HG03066 (cell line): ENCODE results near the gene DCAF5.

Source experiments
- ATAC-seq: cut with Tn5 transposase; IDR thresholded peaks from one replicate; pipeline ENCODE4 v1.9.1; 2021; ENCODE audit warnings: low read depth; ENCODE audit not compliant: unreplicated experiment

DCAF5 gene

DNA sequence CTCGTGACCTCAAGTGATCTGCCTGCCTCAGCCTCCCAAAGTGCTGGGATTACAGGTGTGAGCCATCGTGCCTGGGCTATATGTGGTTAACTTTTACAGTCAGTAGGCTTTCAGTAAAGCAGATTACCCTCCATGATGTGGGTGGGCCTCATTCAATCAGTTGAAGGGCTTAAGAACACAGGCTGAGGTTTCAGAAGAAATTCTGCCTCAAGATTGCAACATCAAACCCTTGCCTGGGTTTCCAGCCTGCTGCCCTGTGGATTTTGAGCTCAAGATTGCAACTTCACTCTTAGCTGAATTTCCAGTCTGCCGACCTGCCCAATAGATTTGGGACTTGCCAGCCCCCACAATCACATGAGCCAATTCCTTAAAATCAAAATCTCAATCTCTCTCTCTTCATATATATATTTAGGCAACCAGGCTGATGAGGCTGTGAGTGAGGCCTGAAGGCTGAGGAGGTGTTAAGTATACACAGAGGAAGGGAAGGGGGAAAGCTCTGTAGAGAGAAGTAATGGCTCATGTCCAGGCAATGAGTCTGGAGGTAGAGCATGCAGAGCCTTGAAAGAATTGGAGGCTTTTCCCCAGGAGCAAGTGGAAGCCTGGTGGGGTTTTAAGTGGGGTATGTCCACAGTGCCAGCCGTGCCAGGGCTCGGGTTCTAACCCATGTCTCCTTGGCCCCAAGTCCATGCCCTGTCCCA, 140.5 kb downstream of the DCAF5 start:
- no peak for ATAC-seq

DNA sequence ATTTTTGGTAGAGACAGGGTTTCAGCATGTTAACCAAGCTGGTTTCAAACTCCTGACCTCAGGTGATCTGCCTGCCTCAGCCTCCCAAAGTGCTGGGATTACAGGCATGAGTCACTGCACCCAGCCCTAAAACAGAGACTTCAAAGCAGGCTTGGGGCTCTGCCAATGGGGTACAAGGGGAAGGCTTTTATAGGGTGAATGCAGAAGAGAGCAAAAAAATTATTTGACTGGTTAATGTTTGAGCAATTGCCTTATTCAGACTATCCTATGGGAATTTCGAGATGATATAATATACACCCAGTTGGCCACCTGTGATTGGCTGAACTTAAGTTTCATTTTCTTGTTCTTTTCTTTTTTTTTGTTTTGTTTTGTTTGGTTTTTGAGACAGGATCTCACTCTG, 142.3 kb downstream of the DCAF5 start:
- ATAC-seq: no peak

DNA sequence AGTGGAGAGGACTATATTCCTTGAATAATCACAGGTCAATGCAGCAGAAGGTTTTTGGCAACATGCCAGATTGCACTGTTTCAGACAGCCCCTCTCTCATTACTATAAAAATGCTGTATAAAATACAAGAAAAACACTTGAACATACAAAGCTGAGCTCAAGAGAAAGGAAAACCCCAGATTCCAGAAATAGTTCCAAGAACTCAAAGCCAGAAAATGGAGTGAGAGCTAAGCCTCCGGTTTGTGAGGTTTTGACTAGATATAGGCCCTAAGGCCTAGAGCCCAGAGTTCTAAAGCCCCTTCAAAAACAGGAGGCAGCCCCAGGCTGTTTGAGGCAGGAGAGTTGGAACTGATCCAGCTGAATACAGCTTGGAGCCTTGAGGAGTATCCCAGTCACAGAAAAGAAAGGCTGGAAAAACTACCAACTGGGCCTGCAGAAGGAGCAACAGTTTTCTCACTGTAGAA, 144.5 kb downstream of the DCAF5 start:
- ATAC-seq: no peak

DNA sequence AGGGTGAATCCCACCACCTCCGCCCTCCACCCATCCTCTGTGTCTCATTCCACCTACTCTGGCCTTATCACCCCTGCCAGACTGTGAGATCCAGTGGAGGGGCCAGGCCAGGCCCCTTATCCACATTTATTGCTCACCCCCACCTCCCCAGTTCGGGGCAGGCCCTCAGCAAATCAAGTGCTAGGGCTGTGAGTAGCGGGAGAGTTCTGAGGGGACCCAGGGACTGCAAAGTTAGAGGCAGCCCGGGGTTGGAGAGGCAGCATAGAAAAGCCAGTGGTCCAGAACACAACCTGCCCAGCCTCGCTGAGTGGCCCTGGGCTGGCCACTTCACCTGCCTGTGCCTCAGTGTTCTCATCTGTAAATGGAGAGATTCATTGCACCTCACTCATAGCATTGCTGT, 146.6 kb downstream of the DCAF5 start:
- no peak for ATAC-seq

DNA sequence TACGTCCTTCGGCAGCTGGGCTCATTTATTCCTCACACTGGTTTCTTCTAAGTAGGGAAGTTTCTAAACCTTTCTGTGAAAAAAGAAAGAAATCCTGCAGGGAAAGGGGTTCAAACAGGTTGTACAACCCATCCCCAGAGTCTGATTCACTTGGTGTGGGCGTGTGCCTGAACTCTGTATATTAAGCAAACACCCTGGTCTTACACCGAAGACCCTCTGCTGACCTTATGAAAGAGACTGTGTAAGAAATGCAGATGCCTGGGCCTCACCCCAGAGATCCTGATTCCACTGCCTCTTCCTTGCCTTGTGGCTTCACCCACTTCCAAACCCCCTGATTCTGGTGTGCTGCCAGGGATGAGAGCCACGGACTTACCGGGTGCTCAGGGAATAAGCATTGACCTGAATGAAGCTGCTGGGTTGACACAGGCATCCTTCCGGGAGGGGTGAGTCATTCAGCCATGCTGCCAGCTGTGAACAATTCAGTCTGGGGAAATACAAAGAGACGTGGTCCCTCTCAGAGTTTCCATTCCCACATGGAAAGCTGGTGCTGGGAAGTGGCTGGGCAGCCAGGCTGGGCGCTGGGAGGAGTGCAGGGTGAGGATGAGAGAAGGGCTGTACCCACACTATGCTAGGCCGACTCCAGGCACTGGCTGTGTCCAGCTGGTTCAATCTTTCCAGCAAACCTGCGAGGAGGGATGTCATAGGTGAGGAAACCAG, 147.3 kb downstream of the DCAF5 start:
- no peak for ATAC-seq

DNA sequence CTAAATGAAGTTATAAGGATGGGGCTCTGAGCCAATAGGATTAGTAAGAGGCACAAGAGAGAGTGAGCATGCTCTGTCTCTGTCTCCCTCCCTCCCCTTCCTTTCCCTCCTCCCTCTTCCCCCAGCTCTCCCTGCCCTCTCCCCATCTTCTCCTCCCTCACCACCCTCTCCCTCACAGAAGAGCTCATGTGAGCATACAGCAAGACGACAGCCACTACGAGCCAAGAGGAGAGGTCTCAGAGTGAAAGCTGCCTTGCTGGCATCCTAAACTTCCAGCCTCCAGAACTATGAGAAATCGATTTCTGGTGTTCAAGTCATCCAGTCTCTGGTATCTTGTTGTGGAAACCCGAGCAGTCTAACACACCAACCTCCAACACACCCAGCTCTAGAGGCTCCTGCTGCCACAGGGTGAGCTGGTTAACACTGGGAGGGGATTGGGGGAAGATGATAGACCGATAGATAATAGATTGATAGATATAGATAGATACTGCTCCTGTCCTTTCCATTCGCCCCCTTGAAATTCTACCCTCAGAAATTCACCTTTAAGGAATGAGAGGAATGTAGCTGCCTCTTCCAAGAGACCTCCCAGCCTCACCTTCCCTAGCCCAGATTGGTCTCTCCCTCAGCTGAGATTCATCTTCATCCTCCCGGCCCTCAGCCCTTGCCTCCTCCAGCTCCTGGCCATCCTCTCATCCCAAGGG, 148.0 kb downstream of the DCAF5 start:
- no peak for ATAC-seq

DNA sequence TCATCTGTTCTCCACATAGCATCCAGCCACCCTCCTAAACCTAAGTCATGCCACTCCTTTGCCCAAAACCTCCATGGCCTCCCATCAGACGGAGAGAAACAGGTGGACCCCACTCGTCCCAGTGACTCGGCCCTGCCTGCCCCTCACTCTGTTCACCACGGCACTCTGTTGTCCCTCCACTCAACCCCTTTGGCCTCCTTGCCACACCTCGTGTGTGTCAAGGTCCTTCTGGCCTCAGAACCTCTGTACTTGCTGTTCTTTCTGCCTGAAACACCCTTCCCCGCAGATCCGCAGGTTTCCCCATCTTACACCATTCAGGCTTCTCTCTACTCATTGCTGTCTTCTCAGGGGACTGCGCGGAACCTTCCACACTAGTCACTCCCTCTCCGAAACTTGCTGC, 149.3 kb downstream of the DCAF5 start:
- ATAC-seq: no peak

DNA sequence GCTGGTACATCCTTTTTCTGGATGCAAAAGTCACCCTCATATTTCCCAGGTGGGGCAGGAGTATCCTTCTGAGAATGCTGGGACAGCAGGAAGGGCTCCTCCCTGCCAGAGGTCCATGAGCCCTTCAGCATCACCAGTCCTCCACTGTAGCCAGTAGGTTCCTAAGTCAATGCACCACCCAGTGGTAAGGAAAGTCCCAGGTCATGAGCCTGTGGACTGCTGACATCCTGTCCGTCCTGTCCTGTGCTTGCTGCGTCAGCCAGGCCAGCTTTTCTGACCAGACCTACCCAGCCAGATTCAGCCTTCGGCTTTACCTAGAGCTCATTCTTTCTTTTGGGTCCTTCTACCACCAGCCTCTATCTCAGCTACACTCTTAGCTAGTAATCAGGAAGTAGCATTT, 150.8 kb downstream of the DCAF5 start:
- ATAC-seq: no peak

DNA sequence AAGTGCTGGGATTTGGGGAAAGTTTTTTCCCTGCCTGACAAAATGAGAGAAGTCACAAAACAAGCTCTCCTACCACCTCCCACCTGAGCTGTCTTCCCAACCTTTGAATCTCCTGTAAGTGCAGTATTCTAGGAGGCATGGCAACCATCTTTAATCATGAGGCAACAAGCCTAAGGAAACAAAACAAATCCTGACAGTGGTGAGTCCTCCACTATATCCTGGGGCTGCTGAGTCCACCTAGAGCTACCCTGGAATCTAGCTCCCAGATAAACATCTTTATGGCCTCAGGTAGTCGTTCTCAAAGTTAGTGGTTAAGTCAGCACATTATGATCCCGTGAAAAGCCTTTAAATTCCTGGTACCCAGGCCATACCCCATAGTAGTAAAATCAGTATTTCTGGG, 151.5 kb downstream of the DCAF5 start:
- ATAC-seq: no peak
